GM18907 (cell line): ENCODE data around the gene RRP8.

Source experiments
- ATAC-seq: cut with Tn5 transposase; IDR thresholded peaks from one replicate; pipeline ENCODE4 v1.9.1; 2021; ENCODE audit warnings: mild to moderate bottlenecking, moderate library complexity; ENCODE audit not compliant: unreplicated experiment

Gene RRP8

DNA sequence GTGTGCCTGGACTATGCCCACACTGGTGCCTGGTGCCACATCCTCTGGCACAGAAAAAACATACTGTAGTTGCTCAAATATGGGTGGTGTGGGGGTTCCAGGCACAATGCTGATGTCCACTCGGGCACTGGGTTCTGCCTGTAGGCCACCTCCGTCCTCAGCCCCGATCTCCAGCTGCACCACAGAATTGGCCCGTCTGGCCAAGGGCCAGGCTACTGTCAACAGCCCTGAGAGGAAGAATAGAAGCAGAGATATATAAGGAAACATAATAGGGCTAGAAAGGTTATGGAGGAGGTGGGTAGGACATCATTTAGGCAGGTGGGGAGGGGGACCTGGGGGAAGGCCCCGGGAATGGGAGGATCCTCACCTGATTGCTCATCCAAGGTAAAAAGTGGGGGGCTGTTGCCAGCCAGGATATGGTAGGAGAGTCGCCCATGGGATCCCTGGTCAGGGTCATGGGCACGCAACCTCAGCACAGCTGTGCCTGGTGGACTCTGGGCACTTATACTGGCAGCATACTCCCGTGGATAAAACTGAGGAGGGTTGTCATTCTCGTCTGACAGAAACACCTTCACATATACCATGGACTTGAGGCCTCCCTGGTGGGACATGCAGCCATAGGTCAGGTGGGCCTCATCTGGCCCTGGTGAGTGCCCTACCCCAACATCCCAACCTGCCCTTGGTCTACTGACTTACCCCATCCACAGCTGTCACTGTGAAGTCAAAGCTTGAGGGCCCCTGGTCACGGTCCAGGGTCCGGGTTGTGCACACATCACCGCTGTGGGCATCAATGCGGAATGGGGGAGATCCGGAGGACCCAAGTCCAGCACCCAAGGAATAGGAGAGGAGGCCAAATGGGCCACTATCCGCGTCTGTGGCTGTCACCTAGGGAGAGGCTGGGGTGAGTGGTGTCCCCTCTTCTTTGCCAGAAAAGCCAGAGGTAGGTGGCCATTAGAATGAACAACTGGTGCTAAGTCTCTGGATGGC lies 30.3 kb upstream of the RRP8 start:
- no peak for ATAC-seq

DNA sequence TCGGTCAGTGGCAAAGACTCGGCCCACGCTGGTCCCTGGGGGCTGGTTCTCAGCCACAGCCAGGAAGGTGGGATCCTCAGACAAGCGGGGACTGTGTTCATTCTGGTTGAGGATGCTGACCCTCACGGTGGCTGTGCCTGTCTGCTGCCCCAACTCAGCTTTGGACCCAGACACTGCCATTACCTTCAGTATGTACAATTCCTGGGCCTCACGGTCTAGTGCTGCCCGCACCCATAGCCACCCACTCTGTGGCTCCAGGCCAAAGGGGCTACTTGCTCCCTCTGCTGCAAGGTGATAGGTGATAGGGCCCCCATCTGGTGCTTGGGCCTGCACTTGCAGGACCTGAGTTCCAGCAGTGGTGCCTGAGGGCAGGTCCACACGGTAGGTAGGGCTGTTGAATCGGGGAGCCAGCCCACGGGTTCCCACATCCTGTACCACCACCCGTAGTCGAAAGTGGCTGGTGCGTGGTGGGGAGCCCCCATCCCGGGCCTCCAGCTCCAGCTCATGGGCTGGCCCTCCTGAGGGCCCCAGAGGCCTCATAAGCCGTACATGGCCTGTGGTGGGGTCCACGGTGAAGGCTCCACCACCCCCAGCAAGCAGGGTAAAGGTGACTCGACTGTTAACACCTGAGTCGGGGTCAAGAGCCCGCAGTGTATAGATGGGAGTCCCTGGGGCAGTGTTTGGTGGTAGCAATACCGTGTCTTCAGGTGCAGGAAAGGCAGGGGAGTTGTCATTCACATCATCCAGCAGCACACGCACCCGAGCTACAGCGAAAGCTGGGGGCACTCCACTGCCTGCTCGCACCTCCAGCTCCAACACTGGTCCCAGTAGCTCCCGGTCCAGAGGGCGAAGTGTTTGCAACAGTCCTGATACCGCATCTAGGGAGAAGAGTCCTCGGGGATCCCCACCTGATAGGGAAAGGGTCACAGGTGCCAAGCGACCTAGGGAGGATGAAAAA lies 29.0 kb upstream of the RRP8 start:
- no peak for ATAC-seq

DNA sequence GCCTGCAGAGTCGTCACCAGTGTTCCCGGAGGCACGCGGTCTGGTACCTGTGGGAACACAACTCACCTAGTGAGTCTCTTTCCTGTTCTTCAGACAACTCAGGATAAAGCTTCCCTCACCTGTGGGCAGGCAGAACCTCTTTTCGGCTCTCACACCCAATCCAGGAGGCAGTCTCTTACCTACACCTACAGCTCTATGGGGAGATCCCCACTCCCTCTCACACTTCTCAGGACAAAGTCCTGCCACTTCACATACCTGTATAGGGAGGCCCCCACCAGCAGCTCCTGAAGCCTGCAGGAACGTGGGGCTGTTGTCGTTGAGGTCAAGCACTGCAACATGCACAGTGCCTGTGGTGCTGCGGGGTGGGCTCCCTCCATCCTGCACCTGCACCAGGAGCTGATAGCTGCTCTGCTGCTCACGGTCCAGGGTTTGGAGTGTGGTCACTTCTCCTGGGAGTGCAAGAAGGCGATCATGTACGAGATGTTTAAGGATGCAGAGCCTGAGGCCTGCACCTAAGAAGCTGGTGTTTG lies 28.0 kb upstream of the RRP8 start:
- ATAC-seq = no peak

DNA sequence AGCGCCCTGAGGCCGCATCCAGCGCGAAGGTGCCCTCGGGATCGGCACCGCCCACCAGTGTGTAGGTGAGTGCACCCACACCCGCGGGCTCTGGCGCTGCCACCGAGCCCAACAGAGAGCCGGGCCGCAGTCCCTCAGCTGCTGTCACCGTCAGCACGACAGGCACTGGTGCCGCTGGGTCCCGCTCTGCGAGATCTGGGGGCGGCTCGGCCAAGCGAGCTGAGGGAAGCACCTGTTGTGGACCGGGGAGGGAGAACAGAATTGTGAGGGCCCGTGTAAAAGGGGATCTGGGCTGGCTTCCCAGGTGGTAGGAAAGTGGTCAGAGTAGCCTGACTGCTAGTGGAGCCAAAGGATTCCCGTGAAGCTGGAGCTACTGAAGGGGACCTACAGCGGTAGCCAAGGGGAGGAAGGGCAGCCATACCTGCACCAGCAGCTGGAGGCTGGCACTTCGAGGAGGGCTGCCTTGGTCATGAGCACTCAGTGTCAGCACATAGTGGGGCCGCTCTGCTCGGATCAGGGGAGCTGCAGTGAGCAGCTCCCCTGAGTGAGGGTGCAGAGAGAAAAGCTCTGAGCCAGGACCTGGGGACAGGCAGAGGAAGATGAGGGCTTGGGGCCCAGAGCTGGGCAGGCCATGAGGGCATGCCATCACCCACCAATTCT lies 27.3 kb upstream of the RRP8 start:
- no peak for ATAC-seq

DNA sequence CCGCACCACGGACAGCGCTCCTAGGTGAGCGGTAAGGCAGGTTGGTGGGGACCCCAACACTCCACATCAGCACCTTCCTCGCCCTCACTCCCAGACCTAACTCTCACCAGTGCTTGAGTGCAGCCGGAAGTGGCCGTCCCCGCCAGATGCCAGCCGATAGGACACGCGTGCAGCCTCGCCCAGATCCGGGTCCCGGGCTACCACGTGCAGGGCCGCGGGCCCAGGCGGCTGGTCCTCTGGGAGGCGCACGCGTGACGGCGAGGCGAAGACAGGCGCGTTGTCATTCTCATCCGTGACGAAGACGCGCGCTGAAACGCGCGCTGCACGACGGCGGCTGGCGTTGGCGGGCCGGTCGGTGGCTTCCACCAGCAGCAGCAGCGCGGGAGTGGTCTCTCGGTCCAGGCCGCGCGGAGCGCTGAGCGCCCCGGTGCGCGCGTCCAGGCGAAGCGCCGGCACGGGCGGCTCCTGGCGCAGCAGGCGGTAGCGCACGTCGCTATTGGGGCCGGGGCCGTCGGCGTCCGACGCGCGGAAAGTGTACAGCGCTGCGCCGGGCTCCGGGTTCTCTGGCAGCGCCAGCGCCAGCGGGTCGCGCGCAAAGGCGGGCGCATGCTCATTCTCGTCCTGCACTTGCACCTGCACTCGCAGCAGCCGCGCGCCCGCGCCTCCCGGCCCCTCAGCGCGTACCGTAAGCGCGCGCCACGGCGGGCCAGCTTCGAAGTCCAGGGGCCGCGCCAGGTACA lies 26.6 kb upstream of the RRP8 start:
- no peak for ATAC-seq

DNA sequence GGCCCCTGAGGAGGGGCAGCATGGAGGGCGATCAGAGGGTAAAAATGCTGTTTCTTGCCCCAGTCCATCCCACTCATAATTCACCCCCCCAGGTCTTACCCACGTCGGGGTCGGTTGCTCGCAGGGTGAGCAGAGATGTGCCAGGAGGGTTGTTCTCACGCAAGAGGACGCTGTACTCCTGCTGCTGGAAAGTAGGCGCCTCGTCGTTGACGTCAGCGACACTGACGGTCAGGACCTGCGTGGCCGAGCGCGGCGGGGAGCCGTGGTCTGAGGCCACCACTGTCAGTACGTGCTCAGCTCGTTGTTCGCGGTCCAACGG lies 26.1 kb upstream of the RRP8 start:
- ATAC-seq = no peak

DNA sequence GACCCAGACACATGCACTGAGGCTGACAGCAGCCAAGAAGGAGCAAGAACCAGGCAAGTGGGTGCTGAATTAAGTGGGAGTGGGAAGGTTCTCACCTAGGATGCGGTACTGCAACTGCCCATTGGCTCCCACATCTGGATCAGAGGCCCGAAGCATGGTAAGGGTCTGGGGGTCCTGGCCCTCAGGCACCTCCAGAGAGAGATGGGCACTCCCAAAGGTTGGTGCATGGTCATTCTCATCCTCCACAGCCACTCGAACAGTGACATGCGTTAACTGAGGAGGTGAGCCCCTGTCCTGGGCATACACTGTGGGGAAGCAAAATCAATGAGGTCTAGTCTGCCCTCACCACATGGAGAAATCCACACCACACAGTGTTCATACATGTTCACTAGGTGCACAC lies 25.1 kb upstream of the RRP8 start:
- ATAC-seq = no peak

DNA sequence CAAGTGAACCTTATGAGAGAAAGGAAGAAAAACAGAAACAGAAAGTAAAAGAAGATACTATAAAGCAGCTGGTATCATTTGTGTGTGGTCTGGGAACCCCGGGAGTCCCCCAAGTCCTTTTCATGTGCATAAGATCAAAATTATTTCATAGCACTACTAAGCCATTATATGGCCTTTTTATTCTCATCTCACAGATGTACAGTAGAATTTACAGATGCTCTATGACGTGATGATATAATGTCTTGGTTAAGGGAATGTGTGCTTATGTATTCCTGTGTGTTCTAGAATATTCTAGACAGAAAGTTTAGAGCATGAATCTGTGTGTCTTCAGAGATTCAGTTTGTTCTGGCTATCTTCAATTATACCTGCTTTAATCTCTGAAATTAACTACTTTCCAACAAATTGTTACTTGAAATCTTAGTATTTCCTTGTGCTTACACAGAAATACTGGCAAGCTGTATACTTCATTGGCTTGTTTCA lies 24.4 kb upstream of the RRP8 start:
- ATAC-seq = peak; percentile 73

DNA sequence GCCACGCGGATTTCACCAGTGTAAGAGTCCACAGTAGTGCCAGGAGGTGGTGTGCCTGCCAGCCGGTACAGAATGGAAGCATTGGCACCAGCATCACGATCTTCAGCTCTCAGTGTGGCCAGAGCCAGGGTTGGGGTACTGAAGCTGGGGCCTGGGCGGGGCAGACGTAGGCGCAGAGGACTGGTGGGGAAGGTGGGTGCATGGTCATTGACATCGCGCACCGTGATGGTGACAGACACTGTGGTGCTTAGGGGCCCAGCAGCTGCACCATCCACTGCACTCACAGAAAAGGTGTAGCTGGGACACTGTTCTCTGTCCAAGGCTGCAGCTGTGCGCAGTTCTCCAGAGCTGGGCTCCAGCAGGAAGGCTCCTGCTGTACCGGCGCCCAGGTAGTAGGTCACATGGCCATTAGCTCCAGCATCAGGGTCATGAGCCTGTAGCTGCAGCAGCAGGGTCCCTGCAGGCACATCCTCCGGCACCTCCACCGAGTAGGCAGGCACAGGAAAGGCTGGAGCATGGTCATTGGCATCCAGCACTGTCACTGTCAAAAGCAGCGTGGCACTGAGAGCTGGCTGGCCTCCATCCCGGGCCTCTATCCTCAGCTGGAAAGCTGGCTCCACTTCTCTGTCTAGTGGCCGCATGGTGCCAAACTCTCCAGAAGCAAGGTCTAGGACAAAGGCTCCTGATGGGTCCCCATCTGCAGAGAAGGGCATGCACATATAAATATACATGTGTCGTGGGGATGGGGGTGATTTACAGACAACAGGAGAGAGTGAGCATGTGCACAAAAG lies 23.8 kb upstream of the RRP8 start:
- ATAC-seq = peak; percentile 3

DNA sequence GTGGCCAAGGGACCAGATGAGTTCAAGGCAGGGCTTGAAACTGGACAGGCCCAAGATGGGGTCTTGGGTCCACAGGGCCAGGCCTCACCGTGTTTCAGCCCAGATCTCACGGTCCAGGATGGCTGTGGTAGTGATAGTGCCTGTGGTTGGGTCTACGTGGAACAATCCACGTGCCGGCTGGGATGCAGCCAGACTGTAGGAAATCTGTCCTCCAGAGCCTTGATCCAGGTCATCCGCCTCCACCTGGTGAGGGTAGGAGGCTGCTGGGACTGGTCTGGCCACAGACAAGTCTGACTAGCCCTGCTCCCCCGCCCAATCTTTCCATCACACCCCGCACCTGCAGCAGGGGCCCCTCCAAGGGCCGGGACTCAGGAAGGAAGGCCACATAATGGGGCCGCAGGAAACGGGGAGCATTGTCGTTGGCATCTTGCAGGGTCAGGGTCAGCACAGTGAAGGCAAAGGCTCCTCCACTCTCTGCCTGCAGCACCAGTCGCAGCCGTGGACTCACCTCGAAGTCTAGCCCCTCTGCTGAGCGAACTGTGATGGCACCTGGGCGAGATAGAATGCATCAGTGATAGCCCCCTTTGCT lies 22.5 kb upstream of the RRP8 start:
- no peak for ATAC-seq

DNA sequence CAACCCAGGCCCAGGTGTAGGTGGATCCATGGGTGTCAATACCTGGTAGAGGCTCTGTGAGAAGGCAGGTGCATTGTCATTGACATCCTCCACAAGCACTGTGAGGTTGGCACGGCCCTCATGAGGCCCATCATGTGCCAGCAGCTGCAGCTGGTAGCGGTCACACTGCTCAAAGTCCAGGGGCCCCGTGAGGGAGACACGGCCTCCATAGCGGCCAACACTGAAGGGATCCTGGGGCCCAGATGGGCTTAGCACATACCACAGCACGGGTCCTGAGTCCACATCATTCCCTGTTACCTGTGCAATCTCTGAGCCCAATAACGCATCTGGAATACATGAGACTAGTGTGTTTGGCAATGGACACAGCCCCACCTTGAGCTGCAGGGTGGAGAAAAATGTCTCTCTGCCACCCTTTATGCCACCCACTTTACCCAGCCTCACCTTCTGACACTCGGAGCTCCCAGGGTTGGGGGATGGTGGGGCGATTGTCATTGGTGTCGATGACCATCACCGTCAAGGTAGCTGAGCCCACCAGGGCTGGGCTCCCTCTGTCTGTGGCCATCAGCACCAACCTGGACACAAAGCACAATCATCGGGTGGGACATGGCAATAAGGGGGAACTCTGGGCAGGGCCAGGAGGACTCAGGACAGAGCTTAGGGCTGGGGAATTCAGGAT lies 21.9 kb upstream of the RRP8 start:
- ATAC-seq = no peak

DNA sequence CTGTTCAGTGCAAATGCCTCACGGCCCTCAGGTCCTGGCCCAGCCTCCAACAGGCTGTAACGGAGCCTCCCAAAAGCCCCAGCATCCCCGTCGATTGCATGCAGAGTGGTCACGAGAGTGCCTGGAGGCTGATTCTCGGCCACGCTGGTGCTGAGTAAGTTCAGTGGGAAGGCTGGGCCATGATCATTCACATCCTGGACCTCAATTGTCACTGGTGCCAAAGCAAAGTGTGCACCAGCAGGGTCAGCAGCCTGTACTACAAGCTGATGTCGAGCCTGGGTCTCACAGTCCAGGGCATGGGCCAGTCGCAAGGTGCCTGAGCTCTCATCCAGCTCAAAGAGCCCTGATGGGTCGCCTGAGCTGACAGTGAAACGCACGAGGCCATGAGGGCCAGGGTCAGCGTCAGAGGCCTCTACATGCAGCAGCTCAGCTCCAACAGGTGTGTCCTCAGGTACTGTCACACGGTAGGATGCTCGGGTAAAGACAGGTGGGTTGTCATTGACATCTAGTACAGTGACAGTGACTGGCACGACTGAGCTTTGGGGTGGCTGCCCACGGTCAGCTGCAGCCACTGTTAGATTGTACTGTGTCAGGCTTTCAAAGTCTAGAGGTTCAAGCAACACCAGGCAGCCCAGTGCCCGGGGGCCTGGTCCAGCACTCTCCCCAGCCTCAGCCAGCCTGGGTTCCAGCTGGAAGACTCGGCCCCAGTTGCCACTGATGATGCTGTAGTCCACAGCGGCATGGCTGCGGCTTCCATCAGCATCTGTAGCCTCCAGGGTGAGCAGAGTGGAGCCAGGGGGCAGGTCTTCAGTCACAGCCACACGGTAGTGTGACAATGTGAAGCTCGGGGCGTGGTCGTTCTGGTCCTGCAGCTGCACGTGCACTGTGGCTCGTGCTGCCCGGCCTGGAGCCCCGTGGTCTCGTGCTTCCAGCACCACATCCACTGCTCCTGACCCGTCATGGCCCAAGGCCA lies 20.3 kb upstream of the RRP8 start:
- ATAC-seq = no peak

DNA sequence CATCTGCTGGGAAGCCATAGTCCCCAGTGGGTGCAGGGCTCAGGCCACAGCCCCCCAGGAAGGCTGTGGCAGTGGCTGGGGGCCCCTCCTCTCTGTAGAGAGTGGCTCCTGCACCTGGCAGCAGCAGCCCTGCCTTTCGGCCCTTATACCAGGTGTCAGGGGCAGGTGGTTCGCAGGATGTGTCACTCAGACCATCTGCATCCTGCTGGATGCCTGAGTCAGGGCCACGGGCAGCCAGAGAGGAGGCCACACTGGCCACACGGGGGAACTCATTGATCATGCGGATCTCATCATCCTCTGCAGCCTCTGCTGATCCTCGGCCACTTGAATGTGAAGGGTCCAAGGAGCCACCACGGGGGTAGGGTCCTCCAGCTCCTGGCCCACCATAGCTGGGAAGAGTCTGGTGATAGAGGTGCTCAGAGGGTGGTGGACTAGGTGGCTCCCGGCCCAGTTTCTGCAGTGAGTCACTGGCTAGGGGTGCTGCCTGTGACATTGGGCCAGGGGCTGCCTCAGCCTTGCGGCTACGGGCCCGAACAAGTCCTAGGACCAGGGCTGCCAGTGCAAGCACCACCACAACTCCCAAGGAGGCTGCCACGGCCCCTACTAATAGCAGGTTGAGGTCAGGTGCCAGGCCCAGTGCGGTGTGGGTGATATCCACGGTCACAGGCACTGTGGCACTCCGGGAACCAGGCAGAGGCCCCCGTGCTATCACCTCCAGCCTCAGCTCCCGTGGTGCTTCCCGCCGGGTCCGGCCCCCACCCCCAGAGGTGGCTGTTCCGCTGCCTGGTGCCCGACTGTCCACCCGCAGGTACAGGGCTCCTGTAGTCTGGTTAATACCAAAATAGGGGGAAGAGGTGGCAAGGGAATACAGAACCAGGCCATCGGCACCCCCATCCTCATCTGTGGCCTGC lies 19.1 kb upstream of the RRP8 start:
- ATAC-seq = no peak

DNA sequence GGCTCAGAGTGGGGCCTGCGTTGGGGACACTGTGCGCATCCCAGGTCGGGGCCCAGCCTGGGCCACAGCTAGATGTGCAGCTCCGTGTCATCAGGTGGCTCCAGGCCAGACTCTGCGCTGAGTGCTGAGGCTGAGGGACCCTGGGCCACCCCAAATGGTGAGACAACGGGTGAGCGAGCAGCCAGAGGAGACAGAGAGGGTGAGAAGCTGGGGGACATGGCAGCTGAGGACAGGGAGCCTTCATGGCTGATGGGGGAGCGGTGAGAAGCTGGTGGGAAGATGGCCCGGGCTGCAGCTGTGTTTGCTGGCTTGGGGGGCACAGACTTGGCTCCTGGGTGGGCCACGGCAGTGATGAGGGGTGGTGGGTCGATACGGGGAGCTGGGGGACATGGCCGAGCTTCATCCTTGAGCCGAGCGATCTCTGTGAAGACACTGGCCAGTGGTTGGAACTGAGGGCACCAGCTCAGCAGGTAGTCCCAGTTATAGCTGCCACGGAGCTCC lies 18.3 kb upstream of the RRP8 start:
- no peak for ATAC-seq

DNA sequence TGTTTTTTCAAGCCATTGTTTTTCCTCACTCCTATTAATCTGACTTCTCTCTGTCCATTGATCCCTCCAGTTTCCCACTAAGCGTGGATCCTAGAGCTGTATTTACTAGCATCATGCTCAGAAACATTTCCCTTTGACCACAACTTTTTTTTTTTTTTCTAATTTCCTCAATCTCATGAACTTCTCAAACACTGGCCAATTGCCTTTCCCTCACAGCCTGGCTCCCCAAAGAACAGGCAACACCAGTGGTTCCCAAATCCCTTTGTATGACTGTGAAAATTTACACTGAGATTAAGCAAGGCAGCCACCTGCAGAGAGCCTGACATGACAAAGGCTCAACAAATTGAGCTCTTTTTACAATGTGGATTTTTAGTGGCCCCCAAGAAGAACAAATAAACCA lies 17.2 kb upstream of the RRP8 start:
- ATAC-seq = no peak
